Measurements from ENCODE around the gene TAX1BP3.

TAX1BP3 gene

GRCh38 chr17:3630781-3631180 is 37.6 kb downstream of the TAX1BP3 start:
- Histone ChIP-seq H3K4me2 (ENCODE audit: low read depth, low read length) (no peak overlapping the region), H3K79me2 (ENCODE audit: low read length) (peaks cover 43% of the 10 kb centered on the region), H3K9ac (ENCODE audit: low read length) (no peak overlapping the region)

GRCh38 chr17:3627769-3628167 is 40.6 kb downstream of the TAX1BP3 start:
- TF ChIP-seq EZH2 (optimal IDR thresholded peaks at IDR 0.05; ENCODE audit: low read depth, low read length) (no peak), CTCF (IDR thresholded peaks at IDR 0.05; ENCODE audit: low read length) (no peak), EZH2phosphoT487 (IDR thresholded peaks at IDR 0.05; ENCODE audit: low read length) (no peak)
- peaks cover 4% of the 10 kb centered on the region; the same call in 1 of the 2 replicates for H3K36me3 ChIP-seq (replicated peaks; ENCODE audit: insufficient read depth, low read length)
- no peaks in the 10 kb centered on the region for H4K20me1 ChIP-seq (ENCODE audit: insufficient read depth, low read length)
- H3K79me2 ChIP-seq (ENCODE audit: low read length), result peaks cover 30% of the 10 kb centered on the region
- H3K9ac ChIP-seq (ENCODE audit: low read length), result no peak overlapping the region
- H3K27ac ChIP-seq (ENCODE audit: low read length), result no peak overlapping the region
- no peaks in the 10 kb centered on the region for H3K27me3 ChIP-seq (replicated peaks; ENCODE audit: insufficient read depth, low read length)
- no peaks in the 10 kb centered on the region for H3K4me1 ChIP-seq (ENCODE audit: low read length)
- no peak overlapping the region for H2AFZ ChIP-seq (ENCODE audit: low read length)
- DNase-seq, result no peak
- H3F3A ChIP-seq (ENCODE audit: insufficient read depth, low read length), result no peaks in the 10 kb centered on the region
- no peaks in the 10 kb centered on the region for H3K9me2 ChIP-seq (replicated peaks; ENCODE audit: insufficient read depth, low read length)
- no peak overlapping the region for H3K4me3 ChIP-seq (ENCODE audit: low read length)
- H3K4me2 ChIP-seq (ENCODE audit: low read depth, low read length), result no peak overlapping the region
- H3K9me3 ChIP-seq (replicated peaks; ENCODE audit: insufficient read depth, low read length), result no peaks in the 10 kb centered on the region

More at GRCh38 chr17:3630781-3631180, 37.6 kb downstream of the TAX1BP3 start:
- Histone ChIP-seq H3K27ac (ENCODE audit: low read length) (no peak overlapping the region), H4K20me1 (ENCODE audit: insufficient read depth, low read length) (no peaks in the 10 kb centered on the region), H2AFZ (ENCODE audit: low read length) (no peak overlapping the region), H3K27me3 (replicated peaks; ENCODE audit: insufficient read depth, low read length) (no peaks in the 10 kb centered on the region), H3K9me3 (replicated peaks; ENCODE audit: insufficient read depth, low read length) (no peaks in the 10 kb centered on the region), H3K4me3 (ENCODE audit: low read length) (no peak overlapping the region), H3K9me2 (replicated peaks; ENCODE audit: insufficient read depth, low read length) (no peaks in the 10 kb centered on the region), H3F3A (ENCODE audit: insufficient read depth, low read length) (no peaks in the 10 kb centered on the region), H3K4me1 (ENCODE audit: low read length) (no peaks in the 10 kb centered on the region), H3K36me3 (replicated peaks; ENCODE audit: insufficient read depth, low read length) (peaks cover 4% of the 10 kb centered on the region; the same call in 1 of the 2 replicates)
- TF ChIP-seq EZH2phosphoT487 (IDR thresholded peaks at IDR 0.05; ENCODE audit: low read length), result no peak
- no peak for TF ChIP-seq CTCF (IDR thresholded peaks at IDR 0.05; ENCODE audit: low read length)
- no peak for TF ChIP-seq EZH2 (optimal IDR thresholded peaks at IDR 0.05; ENCODE audit: low read depth, low read length)
- DNase-seq, result no peak

GRCh38 chr17:3626831-3627768 is 41.3 kb downstream of the TAX1BP3 start:
- no peaks in the 10 kb centered on the region for H3K4me1 ChIP-seq (ENCODE audit: low read length)
- H3K9ac ChIP-seq (ENCODE audit: low read length), result no peak overlapping the region
- H3K9me3 ChIP-seq (replicated peaks; ENCODE audit: insufficient read depth, low read length), result no peaks in the 10 kb centered on the region
- no peak overlapping the region for H3K4me2 ChIP-seq (ENCODE audit: low read depth, low read length)
- TF ChIP-seq EZH2 (optimal IDR thresholded peaks at IDR 0.05; ENCODE audit: low read depth, low read length) (no peak), EZH2phosphoT487 (IDR thresholded peaks at IDR 0.05; ENCODE audit: low read length) (no peak), CTCF (IDR thresholded peaks at IDR 0.05; ENCODE audit: low read length) (no peak)
- H3K27me3 ChIP-seq (replicated peaks; ENCODE audit: insufficient read depth, low read length), result no peaks in the 10 kb centered on the region
- H3K4me3 ChIP-seq (ENCODE audit: low read length), result no peak overlapping the region
- H3K79me2 ChIP-seq (ENCODE audit: low read length), result peaks cover 23% of the 10 kb centered on the region; the same call in 1 of the 2 replicates
- H3K27ac ChIP-seq (ENCODE audit: low read length), result no peak overlapping the region
- H3K36me3 ChIP-seq (replicated peaks; ENCODE audit: insufficient read depth, low read length), result peaks cover 4% of the 10 kb centered on the region; the same call in 1 of the 2 replicates
- H3F3A ChIP-seq (ENCODE audit: insufficient read depth, low read length), result no peaks in the 10 kb centered on the region
- no peak for DNase-seq
- H3K9me2 ChIP-seq (replicated peaks; ENCODE audit: insufficient read depth, low read length), result no peaks in the 10 kb centered on the region
- H4K20me1 ChIP-seq (ENCODE audit: insufficient read depth, low read length), result no peaks in the 10 kb centered on the region
- H2AFZ ChIP-seq (ENCODE audit: low read length), result no peak overlapping the region
